Astrocyte (in vitro differentiated cells and primary cell): Measurements from ENCODE around the gene FCRL1. TPM values are rescaled to one million over a fixed set of nuclear protein-coding genes. Genes with fewer than 3 reads are reported as not detected.

Experiments used
- total RNA-seq: library from RNA; stranded (reverse); gene quantifications from 2 replicates; pipeline ENCODE4 v1.2.1, GENCODE V29; 2021

Gene FCRL1
- total RNA-seq, 1 donor from 2014 or later: not detected

Other genes with a start within 250 kb of the FCRL1 start
- 0.48 TPM in 1 of 2 replicates, not detected in the other for gene FCRL4, start 222.0 kb downstream of the FCRL1 start, total RNA-seq
- gene FCRL3, start 119.4 kb downstream of the FCRL1 start, total RNA-seq: not detected in 2 replicates
- gene FCRL2, start 43.0 kb downstream of the FCRL1 start, total RNA-seq: not detected in 2 replicates
- not detected in 2 replicates for gene CD5L, start 21.7 kb upstream of the FCRL1 start, total RNA-seq
- gene KIRREL1, start 173.5 kb upstream of the FCRL1 start, total RNA-seq: 195 and 231 TPM in 2 replicates